ENCODE results near the gene NBEAL1.

- TF ChIP-seq CTCF (conservative IDR thresholded peaks at IDR 0.05; ENCODE audit: low read length), result peak; percentile 42
- no peak for TF ChIP-seq EZH2phosphoT487 (IDR thresholded peaks at IDR 0.05; ENCODE audit: borderline replicate concordance)
Measured at GRCh38 chr2:203097735-203098134, 83.1 kb downstream of the NBEAL1 start.
